Natural killer cell (primary cell): ENCODE results near the gene AQP3. TPM values are rescaled to one million over a fixed set of nuclear protein-coding genes. Genes with fewer than 3 reads are reported as not detected.
"Not testable (repeated sequence)": the region's sequence is repeated elsewhere in the genome, so short reads cannot be mapped to it uniquely, and the experiment has no call there.

ENCODE experiments used
- ATAC-seq, 3 donors: fragments of 150-1000 bp in 2 of 3; fragments of 200-7000 bp in 1 of 3; cut with Tn5 transposase; 1 replicate in 1 of 3; 2 replicates in 2 of 3; pipeline ENCODE4 v1.10.0; 2021; ENCODE audit warnings: mild to moderate bottlenecking in 2 of 3, moderate library complexity in 2 of 3
- DNase-seq, 2 donors: peaks; one replicate each; pipeline versions ENCODE4 v3.0.0 to v3.0.0-alpha.2; 2013 to 2021; ENCODE audit warnings: mixed read lengths in 1 of 2
- H3K27ac ChIP-seq: one replicate; pipeline ENCODE4 v1.5.1; 2013; ENCODE audit warnings: mild to moderate bottlenecking, low read length
- H3K27me3 ChIP-seq: one replicate; pipeline ENCODE4 v1.6.1; 2013; ENCODE audit warnings: low read length; ENCODE audit not compliant: control insufficient read depth, insufficient read depth
- H3K36me3 ChIP-seq: one replicate; pipeline ENCODE4 v1.6.1; 2013; ENCODE audit warnings: low read length; ENCODE audit not compliant: control insufficient read depth, insufficient read depth
- H3K4me1 ChIP-seq: one replicate; pipeline ENCODE4 v1.6.1; 2013; ENCODE audit warnings: low read length; ENCODE audit not compliant: control insufficient read depth, insufficient read depth
- H3K4me3 ChIP-seq: one replicate; pipeline ENCODE4 v1.5.1; 2013; ENCODE audit warnings: low read length
- H3K9me3 ChIP-seq: one replicate; pipeline ENCODE4 v1.6.1; 2013; ENCODE audit warnings: low read length; ENCODE audit not compliant: control insufficient read depth, insufficient read depth
- H3K27ac Mint-ChIP-seq, 2 donors: one replicate each; pipeline ENCODE4 v1.8.0; 2022; ENCODE audit warnings: mild to moderate bottlenecking in 2 of 2, mixed read lengths in 2 of 2, moderate library complexity in 1 of 2
- H3K27me3 Mint-ChIP-seq, 2 donors: one replicate each; pipeline ENCODE4 v1.8.0; 2022; ENCODE audit warnings: low read depth in 2 of 2, mixed read lengths in 2 of 2
- H3K36me3 Mint-ChIP-seq: one replicate; pipeline ENCODE4 v1.8.0; 2022; ENCODE audit warnings: mixed read lengths
- H3K4me1 Mint-ChIP-seq, 2 donors: one replicate each; pipeline ENCODE4 v1.8.0; 2022; ENCODE audit warnings: mixed read lengths in 2 of 2
- H3K4me3 Mint-ChIP-seq: one replicate; pipeline ENCODE4 v1.8.0; 2022; ENCODE audit warnings: mild to moderate bottlenecking, moderate library complexity, mixed read lengths
- H3K9me3 Mint-ChIP-seq, 2 donors: one replicate each; pipeline ENCODE4 v1.8.0; 2022; ENCODE audit warnings: mixed read lengths in 2 of 2
- CTCF ChIP-seq: fragments of 200-600 bp; IDR thresholded peaks from one replicate; pipeline ENCODE4 v1.8.0; 2022; ENCODE audit warnings: antibody characterized with exemption
- WGBS: methylation state at CpG from one replicate; pipeline ENCODE4 v1.1.7; 2013; ENCODE audit warnings: missing lambda C conversion rate; ENCODE audit not compliant: insufficient coverage; 5-methylcytosine and 5-hydroxymethylcytosine counted together
- intact Hi-C: fragments of 100-400 bp; cut with micrococcal nuclease; formaldehyde crosslinking; loops from one replicate; pipeline ENCODE4 v1.14.2; 2022
- total RNA-seq, 4 donors: library from RNA; stranded (reverse); fragments of 120-200 nt in 1 of 4; gene quantifications; one replicate each; pipeline versions ENCODE4 v1.2.3 to v1.2.4, GENCODE V29; 2013 to 2022

Gene AQP3
- total RNA-seq, 3 donors from 2014 or later (not counting 1 experiment from before 2014, with no cell fraction given) = 3.9 to 12.7 (median 6.1) TPM

GRCh38 chr9:33404788-33405362 is 42.5 kb downstream of the AQP3 start:
- H3K36me3 Mint-ChIP-seq = no peaks in the 10 kb centered on the region
- intact Hi-C loops = loop anchor here (10.0 kb wide), 1 partner anchor 60 kb away; no protein-coding TSS in a partner anchor
- Histone ChIP-seq H3K4me1 (no peaks in the 10 kb centered on the region), H3K27ac (no peak overlapping the region), H3K36me3 (no peaks in the 10 kb centered on the region), H3K9me3 (no peaks in the 10 kb centered on the region), H3K27me3 (no peaks in the 10 kb centered on the region), H3K4me3 (no peak overlapping the region)
- ATAC-seq (no peak), DNase-seq (no peak)
- no peak for TF ChIP-seq CTCF
- H3K4me1 Mint-ChIP-seq = no peaks in the 10 kb centered on the region
- H3K4me3 Mint-ChIP-seq = no peak overlapping the region
- H3K9me3 Mint-ChIP-seq = no peaks in the 10 kb centered on the region
- no peak overlapping the region for H3K27ac Mint-ChIP-seq
- peaks cover 0 to 6% of the 10 kb centered on the region in 2 donors for H3K27me3 Mint-ChIP-seq
- whole genome bisulfite sequencing = 90% methylated on average over 3 of the region's 4 CpGs

- no peaks in the 10 kb centered on the region for H3K36me3 ChIP-seq
- H3K4me1 ChIP-seq = no peaks in the 10 kb centered on the region
- 89% methylated on average over 17 of the region's 17 CpGs for WGBS
- intact Hi-C loops = loop anchor here (10.0 kb wide), 1 partner anchor 61 kb away; no protein-coding TSS in a partner anchor
- no peaks in the 10 kb centered on the region for H3K27me3 ChIP-seq
- no peak overlapping the region for H3K27ac ChIP-seq
- Mint-ChIP-seq H3K4me3 (no peak overlapping the region), H3K36me3 (no peaks in the 10 kb centered on the region), H3K27me3 (peaks cover 0 to 9% of the 10 kb centered on the region in 2 donors), H3K27ac (no peak overlapping the region), H3K4me1 (no peaks in the 10 kb centered on the region), H3K9me3 (no peaks in the 10 kb centered on the region)
- TF ChIP-seq CTCF = no peak
- no peak overlapping the region for H3K4me3 ChIP-seq
- H3K9me3 ChIP-seq = no peaks in the 10 kb centered on the region
- DNase-seq = no peak
- ATAC-seq = no peak
Measured at GRCh38 chr9:33403941-33404787, 43.2 kb downstream of the AQP3 start.

- H3K27me3 Mint-ChIP-seq, DNase-seq, H3K9me3 ChIP-seq, H3K36me3 ChIP-seq, ATAC-seq, H3K4me1 ChIP-seq, H3K4me1 Mint-ChIP-seq, H3K9me3 Mint-ChIP-seq, H3K27ac Mint-ChIP-seq, H3K36me3 Mint-ChIP-seq, H3K27ac ChIP-seq, H3K27me3 ChIP-seq, H3K4me3 ChIP-seq, H3K4me3 Mint-ChIP-seq: not testable (repeated sequence)
- 94% methylated on average over 8 of the region's 10 CpGs for WGBS
- intact Hi-C loops = loop anchor here (10.0 kb wide), 1 partner anchor 62 kb away; no protein-coding TSS in a partner anchor
Measured at GRCh38 chr9:33402371-33402770, 45.0 kb downstream of the AQP3 start, which contains the start of gene AQP7. AQP7 (minus strand) TSS chr9:33402568; CDS start chr9:33401262, 1,306 bp downstream.

GRCh38 chr9:33401809-33402208 is 45.6 kb downstream of the AQP3 start:
- H3K27ac Mint-ChIP-seq, H3K9me3 Mint-ChIP-seq, ATAC-seq: not testable (repeated sequence)

GRCh38 chr9:33399047-33399446 is 48.3 kb downstream of the AQP3 start:
- H3K27me3 ChIP-seq, H3K4me1 Mint-ChIP-seq, H3K4me3 ChIP-seq, H3K4me3 Mint-ChIP-seq, H3K27me3 Mint-ChIP-seq, H3K9me3 Mint-ChIP-seq, ATAC-seq, intact Hi-C loops, H3K27ac Mint-ChIP-seq, DNase-seq, H3K27ac ChIP-seq, H3K36me3 Mint-ChIP-seq, H3K4me1 ChIP-seq, H3K9me3 ChIP-seq, H3K36me3 ChIP-seq: not testable (repeated sequence)
- 80% methylated on average over 3 of the region's 4 CpGs for WGBS

More at GRCh38 chr9:33401809-33402208, 45.6 kb downstream of the AQP3 start:
- WGBS = 89% methylated on average over 9 of the region's 10 CpGs
- not testable (repeated sequence) for H3K9me3 ChIP-seq, H3K36me3 Mint-ChIP-seq, H3K4me3 Mint-ChIP-seq, H3K27ac ChIP-seq, H3K4me1 Mint-ChIP-seq, H3K27me3 Mint-ChIP-seq, DNase-seq, H3K27me3 ChIP-seq, H3K4me1 ChIP-seq, H3K4me3 ChIP-seq, H3K36me3 ChIP-seq
- intact Hi-C loops = loop anchor here (10.0 kb wide), 1 partner anchor 63 kb away; no protein-coding TSS in a partner anchor

- H3K27ac Mint-ChIP-seq, H3K4me1 ChIP-seq, H3K9me3 ChIP-seq, ATAC-seq, H3K36me3 ChIP-seq, H3K27me3 ChIP-seq, H3K4me3 Mint-ChIP-seq, intact Hi-C loops, H3K4me3 ChIP-seq, H3K27ac ChIP-seq, DNase-seq, H3K36me3 Mint-ChIP-seq, H3K4me1 Mint-ChIP-seq, H3K9me3 Mint-ChIP-seq: not testable (repeated sequence)
- H3K27me3 Mint-ChIP-seq = peaks cover 0 to 13% of the 10 kb centered on the region in 2 donors
- WGBS = 100% methylated on average over 1 of the region's 4 CpGs
Measured at GRCh38 chr9:33397801-33398200, 49.6 kb downstream of the AQP3 start.
